Skeletal muscle satellite cell (primary cell): ENCODE data around the gene ATP10D.
"Not testable (repeated sequence)": the region's sequence is repeated elsewhere in the genome, so short reads cannot be mapped to it uniquely, and the experiment has no call there.

Experiments
- H3K27me3 ChIP-seq: 2 replicates; pipeline ENCODE4 v1.7.0; 2013; ENCODE audit warnings: low read length; ENCODE audit not compliant: control insufficient read depth, insufficient read depth
- H3K36me3 ChIP-seq: 2 replicates; pipeline ENCODE4 v1.7.0; 2013; ENCODE audit warnings: mild to moderate bottlenecking, control low read depth, low read length; ENCODE audit not compliant: insufficient read depth
- H3K4me1 ChIP-seq: 2 replicates; pipeline ENCODE4 v1.7.0; 2013; ENCODE audit warnings: low read length; ENCODE audit not compliant: control insufficient read depth, insufficient read depth
- H3K4me2 ChIP-seq: 2 replicates; pipeline ENCODE4 v1.7.0; 2013; ENCODE audit warnings: mild to moderate bottlenecking, low read length
- H3K4me3 ChIP-seq: 2 replicates; pipeline ENCODE4 v1.7.0; 2013; ENCODE audit warnings: low read length
- H3K9ac ChIP-seq: 2 replicates; pipeline ENCODE4 v1.7.0; 2013; ENCODE audit warnings: mild to moderate bottlenecking, low read depth, low read length, moderate library complexity
- H3K9me3 ChIP-seq: replicated peaks from 2 replicates; pipeline ENCODE4 v1.7.0; 2013; ENCODE audit warnings: mild to moderate bottlenecking, control low read depth, low read length

The ATP10D gene

GRCh38 chr4:47538111-47538824 lies 53.2 kb downstream of the ATP10D start:
- Histone ChIP-seq H3K36me3 (peaks cover 43% of the 10 kb centered on the region), H3K4me1 (peaks cover 7% of the 10 kb centered on the region), H3K9me3 (no peaks in the 10 kb centered on the region), H3K4me3 (no peak overlapping the region), H3K27me3 (no peaks in the 10 kb centered on the region), H3K4me2 (no peak overlapping the region), H3K9ac (no peak overlapping the region)

GRCh38 chr4:47538825-47539154 lies 53.7 kb downstream of the ATP10D start:
- peaks cover 43% of the 10 kb centered on the region for H3K36me3 ChIP-seq

GRCh38 chr4:47542640-47543039 lies 57.6 kb downstream of the ATP10D start:
- not testable (repeated sequence) for H3K4me3 ChIP-seq, H3K9me3 ChIP-seq, H3K9ac ChIP-seq, H3K4me2 ChIP-seq, H3K4me1 ChIP-seq, H3K27me3 ChIP-seq
- H3K36me3 ChIP-seq, result peaks cover 40% of the 10 kb centered on the region

More at GRCh38 chr4:47538825-47539154, 53.7 kb downstream of the ATP10D start:
- H3K4me3 ChIP-seq, result no peak overlapping the region
- H3K4me1 ChIP-seq, result peaks cover 10% of the 10 kb centered on the region
- no peak overlapping the region for H3K4me2 ChIP-seq
- no peaks in the 10 kb centered on the region for H3K9me3 ChIP-seq
- H3K27me3 ChIP-seq, result no peaks in the 10 kb centered on the region
- no peak overlapping the region for H3K9ac ChIP-seq

- H3K4me1 ChIP-seq, result peaks cover 10% of the 10 kb centered on the region
- no peaks in the 10 kb centered on the region for H3K9me3 ChIP-seq
- H3K4me3 ChIP-seq, result no peak overlapping the region
- H3K36me3 ChIP-seq, result peaks cover 47% of the 10 kb centered on the region
- H3K9ac ChIP-seq, result no peak overlapping the region
- H3K27me3 ChIP-seq, result no peaks in the 10 kb centered on the region
- no peak overlapping the region for H3K4me2 ChIP-seq
These were observed 58.3 kb downstream of the ATP10D start for GRCh38 chr4:47543331-47543730.

GRCh38 chr4:47550357-47550756 lies 65.3 kb downstream of the ATP10D start:
- H3K9me3 ChIP-seq, H3K27me3 ChIP-seq, H3K4me1 ChIP-seq, H3K4me2 ChIP-seq, H3K4me3 ChIP-seq, H3K9ac ChIP-seq: not testable (repeated sequence)
- peaks cover 57% of the 10 kb centered on the region for H3K36me3 ChIP-seq

- Histone ChIP-seq H3K4me2 (no peak overlapping the region), H3K4me1 (peaks cover 5% of the 10 kb centered on the region), H3K9ac (no peak overlapping the region), H3K36me3 (peaks cover 51% of the 10 kb centered on the region), H3K27me3 (no peaks in the 10 kb centered on the region), H3K4me3 (no peak overlapping the region), H3K9me3 (no peaks in the 10 kb centered on the region)
These were observed 65.9 kb downstream of the ATP10D start for GRCh38 chr4:47550899-47551548.

- H3K9me3 ChIP-seq, result no peaks in the 10 kb centered on the region
- H3K4me3 ChIP-seq, result no peak overlapping the region
- H3K27me3 ChIP-seq, result no peaks in the 10 kb centered on the region
- H3K4me1 ChIP-seq, result peaks cover 5% of the 10 kb centered on the region
- peaks cover 46% of the 10 kb centered on the region for H3K36me3 ChIP-seq
- no peak overlapping the region for H3K9ac ChIP-seq
- H3K4me2 ChIP-seq, result no peak overlapping the region
These were observed 66.6 kb downstream of the ATP10D start for GRCh38 chr4:47551682-47552081.

- H3K9me3 ChIP-seq, result no peaks in the 10 kb centered on the region
- no peak overlapping the region for H3K4me3 ChIP-seq
- H3K4me2 ChIP-seq, result no peak overlapping the region
- H3K9ac ChIP-seq, result no peak overlapping the region
- H3K4me1 ChIP-seq, result peaks cover 5% of the 10 kb centered on the region
- H3K36me3 ChIP-seq, result peaks cover 38% of the 10 kb centered on the region
- no peaks in the 10 kb centered on the region for H3K27me3 ChIP-seq
These were observed 68.5 kb downstream of the ATP10D start for GRCh38 chr4:47553329-47554125.

GRCh38 chr4:47555920-47556319 lies 70.8 kb downstream of the ATP10D start:
- H3K36me3 ChIP-seq, result peaks cover 46% of the 10 kb centered on the region
- H3K9ac ChIP-seq, H3K27me3 ChIP-seq, H3K9me3 ChIP-seq, H3K4me2 ChIP-seq, H3K4me3 ChIP-seq, H3K4me1 ChIP-seq: not testable (repeated sequence)

- H3K36me3 ChIP-seq, result peaks cover 56% of the 10 kb centered on the region
- no peaks in the 10 kb centered on the region for H3K4me1 ChIP-seq
- H3K27me3 ChIP-seq, result no peaks in the 10 kb centered on the region
- no peak overlapping the region for H3K4me3 ChIP-seq
- no peaks in the 10 kb centered on the region for H3K9me3 ChIP-seq
- no peak overlapping the region for H3K9ac ChIP-seq
- no peak overlapping the region for H3K4me2 ChIP-seq
These were observed 72.2 kb downstream of the ATP10D start for GRCh38 chr4:47557255-47557654.

- Histone ChIP-seq H3K9ac (no peak overlapping the region), H3K27me3 (no peaks in the 10 kb centered on the region), H3K4me1 (peaks cover 4% of the 10 kb centered on the region), H3K36me3 (peaks cover 40% of the 10 kb centered on the region), H3K9me3 (no peaks in the 10 kb centered on the region), H3K4me2 (no peak overlapping the region), H3K4me3 (no peak overlapping the region)
These were observed 75.6 kb downstream of the ATP10D start for GRCh38 chr4:47560682-47561081.
